Lung (tissue), 12 donors: ENCODE results near the gene ADAMTS17. TPM values are rescaled to one million over a fixed set of nuclear protein-coding genes. Genes with fewer than 3 reads are reported as not detected.

Experiments
- ATAC-seq: fragments of 200-7000 bp; cut with Tn5 transposase; one replicate; pipeline ENCODE4 v1.9.1; 2020; ENCODE audit warnings: moderate number of reproducible peaks; ENCODE audit not compliant: insufficient read depth, low FRiP score
- DNase-seq, 3 donors: peaks; one replicate each; pipeline ENCODE4 v3.0.0-alpha.2; 2013 to 2017
- H3K27ac ChIP-seq, 2 donors: one replicate each; pipeline ENCODE4 v1.5.1; 2013; ENCODE audit warnings: mild to moderate bottlenecking in 2 of 2, moderate library complexity in 2 of 2, control low read depth in 1 of 2, inconsistent platforms in 1 of 2, low read depth in 1 of 2, low read length in 1 of 2
- H3K27me3 ChIP-seq, 3 donors: one replicate each; pipeline ENCODE4 v1.5.1; 2013; ENCODE audit warnings: low read length in 2 of 3; ENCODE audit not compliant: control insufficient read depth in 3 of 3, insufficient read depth in 3 of 3
- H3K36me3 ChIP-seq, 4 donors: one replicate each; pipeline ENCODE4 v1.5.1; 2013; ENCODE audit warnings: low read length in 4 of 4, mild to moderate bottlenecking in 1 of 4, moderate library complexity in 1 of 4; ENCODE audit not compliant: control insufficient read depth in 4 of 4, insufficient read depth in 4 of 4
- H3K4me1 ChIP-seq, 5 donors: one replicate each; pipeline ENCODE4 v1.5.1; 2013; ENCODE audit warnings: low read length in 5 of 5, mild to moderate bottlenecking in 2 of 5, moderate library complexity in 1 of 5; ENCODE audit not compliant: control insufficient read depth in 5 of 5, insufficient read depth in 5 of 5
- H3K4me3 ChIP-seq: one replicate; pipeline ENCODE4 v1.5.1; 2013; ENCODE audit warnings: mild to moderate bottlenecking, control low read depth, moderate library complexity
- H3K9ac ChIP-seq, 2 donors: one replicate each; pipeline ENCODE4 v1.5.1; 2013; ENCODE audit warnings: low read length in 2 of 2, control low read depth in 1 of 2; ENCODE audit not compliant: insufficient read depth in 1 of 2
- H3K9me3 ChIP-seq, 4 donors: one replicate each; pipeline ENCODE4 v1.5.1; 2013; ENCODE audit warnings: low read length in 3 of 4, mild to moderate bottlenecking in 1 of 4, moderate library complexity in 1 of 4; ENCODE audit not compliant: control insufficient read depth in 4 of 4, insufficient read depth in 3 of 4
- WGBS, 2 donors: extraction: QIAGEN DNeasy Blood & Tissue Kit; methylation state at CpG; one replicate each; pipeline ENCODE4 v1.1.7; 2013; 5-methylcytosine and 5-hydroxymethylcytosine counted together
- polyA plus RNA-seq, 2 donors: library from polyadenylated mRNA; stranded (reverse); fragments of 200-250 nt; gene quantifications; one replicate each; pipeline ENCODE4 v1.2.1, GENCODE V29; 2013
- total RNA-seq, 2 donors: library from RNA; depleted of rRNA in 1 of 2; stranded (reverse); fragments of >200 nt in 1 of 2; gene quantifications; one replicate each; pipeline ENCODE4 v1.2.1, GENCODE V29; 2014 to 2021
- TF ChIP-seq, protein P1 (sequence below): IDR thresholded peaks from 2 replicates; pipeline ENCODE4 v1.5.1; 2012; ENCODE audit warnings: mild to moderate bottlenecking; ENCODE audit errors: control extremely low read depth, extremely low read depth
- donor health status: control.
- donor health status: control.
- donor health status: Bipolar disorder and iron deficiency.
- donor health status: healthy.
- donor health status: DM: yes; HTN: yes; CAD: no.

Gene ADAMTS17
- total and polyA plus RNA-seq, 4 donors: 0.47 to 6.6 (median 2.2) TPM

DNA sequence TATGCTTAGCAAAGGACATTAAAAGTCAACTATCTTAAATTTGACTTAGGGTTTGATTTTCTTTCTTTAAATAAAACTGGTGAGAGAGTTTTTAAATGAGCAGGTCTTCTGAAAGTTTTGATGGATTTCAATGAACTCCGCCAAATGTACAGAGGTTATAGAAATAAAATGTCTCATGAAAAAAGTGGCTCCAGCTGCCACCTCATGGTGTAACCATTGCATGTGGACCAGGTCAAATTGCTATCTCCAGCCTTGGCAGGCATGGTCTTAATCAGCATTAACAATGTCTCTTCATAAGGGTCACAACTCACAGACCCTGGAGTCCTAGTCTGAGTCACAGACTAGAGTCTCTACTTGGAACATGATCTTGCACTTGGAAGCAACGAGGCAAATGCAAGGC is 182.3 kb downstream of the ADAMTS17 start:
- H3K36me3 ChIP-seq: no peaks in the 10 kb centered on the region

DNA sequence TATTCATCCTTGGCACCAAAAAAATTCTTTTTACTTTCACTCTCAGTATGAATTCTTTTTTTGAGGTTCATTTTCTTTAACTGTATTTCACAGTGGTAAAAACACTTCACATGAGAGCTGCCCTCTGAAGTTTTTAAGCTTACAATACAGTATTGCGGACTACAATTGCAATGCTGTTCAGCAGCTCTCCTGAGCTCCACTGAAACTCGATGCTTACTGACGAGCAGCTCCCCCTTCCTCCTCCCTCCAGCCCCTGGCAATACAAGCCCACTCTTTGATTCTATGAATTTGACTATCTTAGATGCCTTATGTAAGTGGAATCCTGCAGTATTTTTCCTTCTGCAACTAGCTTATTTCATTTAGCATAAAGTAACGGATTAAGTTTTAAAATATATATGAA is 183.4 kb downstream of the ADAMTS17 start:
- H3K4me1 ChIP-seq: peaks cover 0 to 1% (median 0%) of the 10 kb centered on the region in 5 donors
- DNase-seq: peak; percentile 40 to 70 (median 44)
- no peak overlapping the region for H3K9ac ChIP-seq
- H3K27ac ChIP-seq: no peak overlapping the region
- no peak overlapping the region for H3K4me3 ChIP-seq
- TF ChIP-seq, protein P1, sequence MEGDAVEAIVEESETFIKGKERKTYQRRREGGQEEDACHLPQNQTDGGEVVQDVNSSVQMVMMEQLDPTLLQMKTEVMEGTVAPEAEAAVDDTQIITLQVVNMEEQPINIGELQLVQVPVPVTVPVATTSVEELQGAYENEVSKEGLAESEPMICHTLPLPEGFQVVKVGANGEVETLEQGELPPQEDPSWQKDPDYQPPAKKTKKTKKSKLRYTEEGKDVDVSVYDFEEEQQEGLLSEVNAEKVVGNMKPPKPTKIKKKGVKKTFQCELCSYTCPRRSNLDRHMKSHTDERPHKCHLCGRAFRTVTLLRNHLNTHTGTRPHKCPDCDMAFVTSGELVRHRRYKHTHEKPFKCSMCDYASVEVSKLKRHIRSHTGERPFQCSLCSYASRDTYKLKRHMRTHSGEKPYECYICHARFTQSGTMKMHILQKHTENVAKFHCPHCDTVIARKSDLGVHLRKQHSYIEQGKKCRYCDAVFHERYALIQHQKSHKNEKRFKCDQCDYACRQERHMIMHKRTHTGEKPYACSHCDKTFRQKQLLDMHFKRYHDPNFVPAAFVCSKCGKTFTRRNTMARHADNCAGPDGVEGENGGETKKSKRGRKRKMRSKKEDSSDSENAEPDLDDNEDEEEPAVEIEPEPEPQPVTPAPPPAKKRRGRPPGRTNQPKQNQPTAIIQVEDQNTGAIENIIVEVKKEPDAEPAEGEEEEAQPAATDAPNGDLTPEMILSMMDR: no peak
- ATAC-seq: no peak
- no peaks in the 10 kb centered on the region for H3K36me3 ChIP-seq
- H3K9me3 ChIP-seq: no peaks in the 10 kb centered on the region
- H3K27me3 ChIP-seq: no peaks in the 10 kb centered on the region
- WGBS, 2 donors: 49 to 58% methylated on average over 4 of the region's 4 CpGs

More for the DNA sequence above, 182.3 kb downstream of the ADAMTS17 start:
- TF ChIP-seq, protein P1: no peak
- H3K4me3 ChIP-seq: no peak overlapping the region
- DNase-seq: no peak
- no peaks in the 10 kb centered on the region for H3K4me1 ChIP-seq
- 67 to 75% methylated on average over 2 of the region's 2 CpGs for WGBS, 2 donors
- H3K27ac ChIP-seq: no peak overlapping the region
- no peak for ATAC-seq
- no peaks in the 10 kb centered on the region for H3K27me3 ChIP-seq
- no peak overlapping the region for H3K9ac ChIP-seq
- no peaks in the 10 kb centered on the region for H3K9me3 ChIP-seq

DNA sequence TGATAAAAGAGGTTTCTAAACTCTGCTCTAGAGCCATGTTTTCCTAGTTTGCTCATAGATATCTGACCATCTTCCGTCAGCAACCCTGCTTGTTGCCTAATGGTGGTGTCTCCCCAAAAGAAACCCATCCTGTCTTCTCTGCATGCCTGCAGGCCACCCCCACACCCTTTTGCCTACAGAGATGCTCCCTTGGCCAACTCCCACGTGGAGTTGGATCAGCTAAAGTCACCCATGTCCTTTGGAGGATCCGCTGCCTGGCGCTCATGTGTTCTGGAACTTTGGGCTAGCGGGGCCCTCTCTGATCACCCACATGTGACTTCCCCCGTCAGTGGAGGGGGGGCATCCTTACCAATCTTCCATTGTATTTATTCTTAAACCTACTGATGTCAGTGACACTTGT is 185.6 kb downstream of the ADAMTS17 start:
- TF ChIP-seq, protein P1: no peak
- no peaks in the 10 kb centered on the region for H3K36me3 ChIP-seq
- no peak overlapping the region for H3K4me3 ChIP-seq
- peaks cover 0 to 2% (median 0%) of the 10 kb centered on the region in 5 donors for H3K4me1 ChIP-seq
- no peak overlapping the region for H3K27ac ChIP-seq
- DNase-seq (no peak), ATAC-seq (no peak)
- peaks cover 0 to 4% (median 0%) of the 10 kb centered on the region in 4 donors for H3K9me3 ChIP-seq
- no peak overlapping the region for H3K9ac ChIP-seq
- no peaks in the 10 kb centered on the region for H3K27me3 ChIP-seq
- 86 to 91% methylated on average over 6 of the region's 6 CpGs for WGBS, 2 donors

DNA sequence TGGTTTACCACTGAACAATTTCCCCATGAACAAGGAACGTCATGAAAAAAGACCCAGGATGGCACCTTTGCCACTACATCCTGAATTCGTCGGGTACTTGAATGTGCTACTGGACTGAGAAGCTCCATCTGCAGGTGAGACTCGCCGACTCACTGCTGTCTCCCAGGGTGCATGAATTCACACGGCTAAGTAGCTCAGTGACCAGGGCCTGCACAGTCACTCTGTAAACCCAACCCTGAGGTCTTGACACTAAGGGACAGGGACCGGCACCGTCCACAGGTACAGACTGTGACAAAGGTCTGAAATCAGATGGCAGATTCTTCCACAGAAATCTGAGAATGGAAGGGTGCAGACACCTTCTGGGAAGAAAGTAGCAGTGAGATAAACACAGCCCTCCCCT is 187.4 kb downstream of the ADAMTS17 start:
- Histone ChIP-seq H3K27ac (no peak overlapping the region), H3K27me3 (no peaks in the 10 kb centered on the region), H3K4me3 (no peak overlapping the region), H3K36me3 (no peaks in the 10 kb centered on the region), H3K4me1 (peaks cover 0 to 2% (median 0%) of the 10 kb centered on the region in 5 donors), H3K9me3 (peaks cover 0 to 10% (median 0%) of the 10 kb centered on the region in 4 donors), H3K9ac (no peak overlapping the region)
- 76 to 78% methylated on average over 8 of the region's 8 CpGs for WGBS, 2 donors
- TF ChIP-seq, protein P1: no peak
- ATAC-seq (no peak), DNase-seq (no peak)
